Left renal pelvis (tissue), 4 donors: Measurements from ENCODE around the gene ACTL7B. TPM values are rescaled to one million over a fixed set of nuclear protein-coding genes. Genes with fewer than 3 reads are reported as not detected.

Source experiments
- DNase-seq, 4 donors: peaks; one replicate each; pipeline ENCODE4 v3.0.0-alpha.2; 2013; ENCODE audit warnings: low read depth in 4 of 4, low spot score in 3 of 4
- polyA plus RNA-seq, 4 donors: library from polyadenylated mRNA; unstranded; fragments of 120-200 nt; gene quantifications; one replicate each; pipeline ENCODE4 v1.2.1, GENCODE V29; 2013; ENCODE audit not compliant: insufficient read length in 4 of 4

The ACTL7B gene
- polyA plus RNA-seq, 4 donors, result not detected

GRCh38 chr9:108811944-108812343 is 43.8 kb downstream of the ACTL7B start:
- DNase-seq, result no peak

- no peak for DNase-seq
Measured at GRCh38 chr9:108809269-108809668, 46.5 kb downstream of the ACTL7B start.

Other genes with a start within 250 kb of the ACTL7B start
- gene ACTL7A, start 6.3 kb upstream of the ACTL7B start, polyA plus RNA-seq, result not detected
- 10 to 100 TPM; 41.1 to 52.1 (median 46.6) TPM for gene ELP1, start 78.1 kb upstream of the ACTL7B start, polyA plus RNA-seq
- gene ABITRAM, start 78.4 kb upstream of the ACTL7B start, polyA plus RNA-seq, result 10 to 100 TPM; 25.3 to 37.7 (median 29.4) TPM
- 10 to 100 TPM; 35.3 to 72.9 (median 65.5) TPM for gene CTNNAL1, start 157.5 kb upstream of the ACTL7B start, polyA plus RNA-seq